IMR-90 (cell line): Measurements from ENCODE around the gene SLC44A4. TPM values are rescaled to one million over a fixed set of nuclear protein-coding genes. Genes with fewer than 3 reads are reported as not detected.

ENCODE experiments used
- ATAC-seq: fragments of 200-7000 bp; cut with Tn5 transposase; 2 replicates; pipeline ENCODE4 v1.9.1; 2020; ENCODE audit warnings: low read depth, mild to moderate bottlenecking, moderate library complexity
- BruUV-seq: library from RNA; stranded (reverse); fragments of 400-500 nt; replicated peaks from 2 replicates; lab custom pipeline; 2021; lab: Mats Ljungman, UMichigan
- CTCF ChIA-PET: fragments of 300-600 bp; formaldehyde crosslinking; extraction: SDS; loops from one replicate; lab custom pipeline; 2021; ENCODE audit warnings: antibody characterized with exemption; lab: Yijun Ruan, JAX
- POLR2A ChIA-PET: fragments of 300-600 bp; sonication (Branson Sonifier 250); formaldehyde crosslinking; loops from one replicate; lab custom pipeline; 2022; ENCODE audit warnings: antibody characterized with exemption; ENCODE audit not compliant: unreplicated experiment; lab: Charles Lee
- DNase-seq: peaks from one replicate; pipeline ENCODE4 v3.0.0; 2013
- H2AFZ ChIP-seq: replicated peaks from 2 replicates; pipeline ENCODE3; 2013; ENCODE audit warnings: low read length, mild to moderate bottlenecking; ENCODE audit not compliant: poor library complexity
- H2AK5ac ChIP-seq: 2 replicates; pipeline ENCODE4 v1.6.1; 2013; ENCODE audit warnings: low read depth, low read length, inconsistent platforms
- H2AK9ac ChIP-seq: replicated peaks from 2 replicates; pipeline ENCODE3; 2013; ENCODE audit warnings: mild to moderate bottlenecking, low read depth, low read length, moderate library complexity; ENCODE audit not compliant: poor library complexity
- H2BK120ac ChIP-seq: 2 replicates; pipeline ENCODE4 v1.6.1; 2013; ENCODE audit warnings: low read depth, low read length, inconsistent platforms
- H2BK15ac ChIP-seq: 3 replicates; pipeline ENCODE4 v1.6.1; 2013; ENCODE audit warnings: low read depth, low read length, inconsistent platforms
- H2BK20ac ChIP-seq: 2 replicates; pipeline ENCODE4 v1.6.1; 2013; ENCODE audit warnings: low read depth, mild to moderate bottlenecking, inconsistent platforms, low read length, moderate library complexity
- H2BK5ac ChIP-seq: 2 replicates; pipeline ENCODE4 v1.6.1; 2013; ENCODE audit warnings: mild to moderate bottlenecking, low read depth, low read length, inconsistent platforms; ENCODE audit not compliant: poor library complexity, severe bottlenecking
- H3K14ac ChIP-seq: replicated peaks from 2 replicates; pipeline ENCODE4 v1.6.1; 2013; ENCODE audit warnings: low read depth, low read length, inconsistent platforms
- H3K18ac ChIP-seq: 2 replicates; pipeline ENCODE4 v1.6.1; 2013; ENCODE audit warnings: low read depth, low read length, control low read depth
- H3K23ac ChIP-seq: 2 replicates; pipeline ENCODE4 v1.6.1; 2013; ENCODE audit warnings: low read depth, low read length, inconsistent platforms
- H3K27ac ChIP-seq: 2 replicates; pipeline ENCODE4 v1.5.1; 2013; ENCODE audit warnings: mild to moderate bottlenecking, control low read depth, low read length; ENCODE audit not compliant: insufficient read depth
- H3K27me3 ChIP-seq: 2 replicates; pipeline ENCODE4 v1.6.1; 2013; ENCODE audit warnings: low read length; ENCODE audit not compliant: control insufficient read depth, insufficient read depth
- H3K36me3 ChIP-seq: 2 replicates; pipeline ENCODE4 v1.6.1; 2013; ENCODE audit warnings: low read length, mixed read lengths; ENCODE audit not compliant: control insufficient read depth, insufficient read depth
- H3K4ac ChIP-seq: 2 replicates; pipeline ENCODE4 v1.6.1; 2013; ENCODE audit warnings: low read depth, low read length, inconsistent platforms
- H3K4me1 ChIP-seq: 2 replicates; pipeline ENCODE4 v1.6.1; 2013; ENCODE audit warnings: low read length, mixed read lengths; ENCODE audit not compliant: control insufficient read depth, insufficient read depth
- H3K4me2 ChIP-seq: 2 replicates; pipeline ENCODE4 v1.6.1; 2013; ENCODE audit warnings: low read depth, mild to moderate bottlenecking, control low read depth, low read length, moderate library complexity
- H3K4me3 ChIP-seq: 2 replicates; pipeline ENCODE4 v1.5.1; 2013; ENCODE audit warnings: low read depth, mild to moderate bottlenecking, control low read depth, low read length, moderate library complexity; ENCODE audit not compliant: insufficient read depth
- H3K56ac ChIP-seq: 2 replicates; pipeline ENCODE4 v1.6.1; 2013; ENCODE audit warnings: low read length, inconsistent platforms; ENCODE audit not compliant: insufficient read depth; ENCODE audit errors: extremely low read depth
- H3K79me1 ChIP-seq, 2 experiments: 2 replicates each; pipeline ENCODE4 v1.6.1; 2013; ENCODE audit warnings: low read length in 2 of 2, inconsistent platforms in 1 of 2, low read depth in 1 of 2
- H3K9ac ChIP-seq: 2 replicates; pipeline ENCODE4 v1.6.1; 2013; ENCODE audit warnings: low read depth, low read length, control low read depth
- H3K9me1 ChIP-seq: 2 replicates; pipeline ENCODE4 v1.6.1; 2013; ENCODE audit warnings: low read length, inconsistent platforms; ENCODE audit not compliant: insufficient read depth
- H3K9me3 ChIP-seq: 2 replicates; pipeline ENCODE4 v1.6.1; 2013; ENCODE audit warnings: low read length; ENCODE audit not compliant: control insufficient read depth, insufficient read depth
- H4K20me1 ChIP-seq: 2 replicates; pipeline ENCODE4 v1.6.1; 2013; ENCODE audit warnings: low read length, inconsistent platforms; ENCODE audit not compliant: insufficient read depth
- H4K5ac ChIP-seq: 2 replicates; pipeline ENCODE4 v1.6.1; 2013; ENCODE audit warnings: mild to moderate bottlenecking, low read depth, low read length, control low read depth
- H4K8ac ChIP-seq, 2 experiments: 2 replicates each; pipeline ENCODE4 v1.6.1; 2013; ENCODE audit warnings: low read depth in 2 of 2, low read length in 2 of 2, control low read depth in 1 of 2, inconsistent platforms in 1 of 2
- H4K91ac ChIP-seq: 2 replicates; pipeline ENCODE4 v1.6.1; 2013; ENCODE audit warnings: low read depth, low read length, inconsistent platforms; ENCODE audit not compliant: insufficient read depth
- BHLHE40 ChIP-seq: fragments of 150-350 bp; IDR thresholded peaks from 2 replicates; pipeline ENCODE4 v1.6.1; 2016; ENCODE audit warnings: mild to moderate bottlenecking, low read depth, low read length
- CEBPB ChIP-seq: IDR thresholded peaks from 2 replicates; pipeline ENCODE4 v1.6.1; 2012; ENCODE audit warnings: low read depth, low read length, improper control_type of control experiment
- CTCF ChIP-seq: conservative IDR thresholded peaks from 2 replicates; pipeline ENCODE4 v1.5.1; 2012; ENCODE audit warnings: mild to moderate bottlenecking, low read depth, low read length, improper control_type of control experiment
- ELK1 ChIP-seq: fragments of 150-350 bp; IDR thresholded peaks from 2 replicates; pipeline ENCODE4 v1.6.1; 2016; ENCODE audit warnings: low read depth, mild to moderate bottlenecking, low read length, moderate library complexity, borderline replicate concordance
- FOS ChIP-seq: fragments of 150-350 bp; IDR thresholded peaks from 2 replicates; pipeline ENCODE4 v1.6.1; 2016; ENCODE audit warnings: low read depth, low read length
- MAFK ChIP-seq: IDR thresholded peaks from 2 replicates; pipeline ENCODE4 v1.6.1; 2012; ENCODE audit warnings: low read depth, low read length, improper control_type of control experiment
- MAZ ChIP-seq: IDR thresholded peaks from 2 replicates; pipeline ENCODE4 v1.6.1; 2012; ENCODE audit warnings: low read depth, mild to moderate bottlenecking, low read length, improper control_type of control experiment, moderate library complexity, borderline replicate concordance
- MXI1 ChIP-seq: IDR thresholded peaks from 2 replicates; pipeline ENCODE4 v1.6.1; 2012; ENCODE audit warnings: low read depth, mild to moderate bottlenecking, low read length, moderate library complexity, borderline replicate concordance
- NFE2L2 ChIP-seq: fragments of 150-350 bp; IDR thresholded peaks from 2 replicates; pipeline ENCODE4 v1.6.1; 2016; ENCODE audit warnings: low read depth, mild to moderate bottlenecking, low read length
- POLR2A ChIP-seq: IDR thresholded peaks from 2 replicates; pipeline ENCODE4 v1.6.1; 2012; ENCODE audit warnings: mild to moderate bottlenecking, low read depth, low read length
- RAD21 ChIP-seq: IDR thresholded peaks from 2 replicates; pipeline ENCODE4 v1.6.1; 2012; ENCODE audit warnings: low read length, improper control_type of control experiment
- RCOR1 ChIP-seq: IDR thresholded peaks from 2 replicates; pipeline ENCODE4 v1.6.1; 2012; ENCODE audit warnings: mild to moderate bottlenecking, low read length, improper control_type of control experiment; ENCODE audit not compliant: insufficient replicate concordance
- RFX5 ChIP-seq: IDR thresholded peaks from 2 replicates; pipeline ENCODE4 v1.8.0; 2012; ENCODE audit warnings: low read depth, mild to moderate bottlenecking, low read length, moderate library complexity
- USF2 ChIP-seq: fragments of 150-350 bp; IDR thresholded peaks from 2 replicates; pipeline ENCODE4 v1.6.1; 2017; ENCODE audit warnings: mild to moderate bottlenecking, antibody characterized with exemption, low read length, low read depth
- WGBS, 2 experiments: methylation state at CpG; one replicate each; pipeline versions ENCODE4 v1.1.5 to v1.1.7; 2013; ENCODE audit warnings: missing lambda C conversion rate in 2 of 2; ENCODE audit not compliant: insufficient read length in 1 of 2; ENCODE audit errors: extremely low coverage in 2 of 2; 5-methylcytosine and 5-hydroxymethylcytosine counted together
- dilution Hi-C: fragments of 300-500 bp; cut with HindIII; formaldehyde crosslinking; loops from one replicate; pipeline ENCODE4 v1.14.3; 2018; ENCODE audit warnings: low sequenced_read_pairs; ENCODE audit not compliant: unreplicated experiment
- in situ Hi-C: fragments of 300-500 bp; cut with MboI; formaldehyde crosslinking; loops from 3 replicates; pipeline ENCODE4 v1.14.3; 2019; ENCODE audit warnings: low sequenced_read_pairs, inconsistent platforms, mixed read lengths
- intact Hi-C: fragments of 100-400 bp; cut with micrococcal nuclease; formaldehyde crosslinking; loops from 2 replicates; pipeline ENCODE4 v1.10.0; 2022
- polyA plus RNA-seq, 3 experiments: library from polyadenylated mRNA; depleted of rRNA; stranded (reverse); fragments of >200 nt; gene quantifications; 2 replicates each; pipeline ENCODE4 v1.2.3, GENCODE V29; 2012; ENCODE audit warnings: low replicate concordance in 1 of 3
- total RNA-seq: library from RNA; depleted of rRNA; stranded (reverse); fragments of >200 nt; gene quantifications from 2 replicates; pipeline ENCODE4 v1.2.3, GENCODE V29; 2012

Gene SLC44A4
- total and polyA plus RNA-seq, 2 of the 4 experiments (the other 2 are of a cell fraction): 0.14 to 0.36 TPM

- Histone ChIP-seq H3K9ac (no peak overlapping the region), H2BK15ac (no peak overlapping the region), H2AK9ac (peak overlapping the region; percentile 22), H3K4me1 (peaks cover 10% of the 10 kb centered on the region), H3K4ac (no peak overlapping the region), H2BK20ac (no peak overlapping the region), H4K91ac (no peak overlapping the region), H3K18ac (no peak overlapping the region), H3K4me2 (no peak overlapping the region), H3K9me1 (no peaks in the 10 kb centered on the region), H2AFZ (no peak overlapping the region), H4K20me1 (0 out of 2 replicates have a peak, but pooled peaks cover 2% of the 10 kb centered on the region), H3K27ac (no peak overlapping the region), H4K8ac (no peak overlapping the region), H3K56ac (no peak overlapping the region), H3K4me3 (no peak overlapping the region), H3K27me3 (no peaks in the 10 kb centered on the region), H2BK120ac (no peak overlapping the region), H2BK5ac (no peak overlapping the region), H3K79me1 (no peaks in the 10 kb centered on the region), H3K23ac (no peak overlapping the region), H2AK5ac (no peak overlapping the region), H3K9me3 (no peaks in the 10 kb centered on the region), H3K14ac (no peak overlapping the region), H3K36me3 (peaks cover 24% of the 10 kb centered on the region), H4K5ac (no peak overlapping the region)
- CTCF ChIA-PET: no interaction called here
- TF ChIP-seq USF2: no peak
- no peak for TF ChIP-seq MXI1
- no peak for TF ChIP-seq RFX5
- TF ChIP-seq MAFK: no peak
- TF ChIP-seq FOS: no peak
- no peak for TF ChIP-seq RAD21
- TF ChIP-seq CEBPB: no peak
- no peak for TF ChIP-seq NFE2L2
- TF ChIP-seq ELK1: no peak
- no peak for TF ChIP-seq MAZ
- TF ChIP-seq RCOR1: no peak
- TF ChIP-seq CTCF: no peak
- TF ChIP-seq BHLHE40: no peak
- no peak for TF ChIP-seq POLR2A
- intact Hi-C loops: no loop called here
- ATAC-seq (no peak), DNase-seq (no peak)
- in situ Hi-C loops: no loop called here
- POLR2A ChIA-PET: interaction anchor here (0.7 kb wide), 1 partner anchor 26 kb away, joined by 3 read pairs; no protein-coding TSS in a partner anchor
- BruUV-seq: no TSS peak
- dilution Hi-C loops: no loop called here
- WGBS, 2 experiments: 67% methylated on average over 1 of the region's 3 CpGs; no CpG with 5 or more reads in 1 of the 2 experiments
These were observed 1.6 kb downstream of the SLC44A4 start for GRCh38 chr6:31877125-31877650.
